ENCODE data around the gene SPON1. TPM values are rescaled to one million over a fixed set of nuclear protein-coding genes. Genes with fewer than 3 reads are reported as not detected.

SPON1 gene
- total and polyA plus RNA-seq, 12 donors: 2.7 to 116 (median 34.4) TPM

DNA sequence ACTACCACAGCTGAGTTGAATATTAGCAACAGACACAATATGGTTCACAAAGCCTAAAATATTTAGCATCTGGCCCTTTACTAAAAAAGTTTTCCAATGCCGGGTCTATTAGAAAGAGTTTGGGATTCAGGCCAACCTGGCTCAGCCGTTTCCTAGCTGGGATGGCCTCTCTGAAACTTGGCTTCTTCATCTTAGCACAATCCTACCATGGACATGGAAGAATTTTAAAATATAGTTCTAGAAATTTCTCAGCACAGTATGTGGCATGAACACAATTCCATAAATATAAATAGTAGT is 292.7 kb downstream of the SPON1 start:
- 20 to 37% (median 26%) methylated on average over 2 of the region's 2 CpGs for WGBS, 4 donors
- Histone ChIP-seq H3K4me1 (replicated peaks in 1 of 2) (no peaks in the 10 kb centered on the region), H3K4me3 (no peak overlapping the region), H3K27me3 (no peaks in the 10 kb centered on the region), H3K27ac (no peak overlapping the region), H3K9me3 (replicated peaks in 1 of 3) (no peaks in the 10 kb centered on the region), H3K36me3 (replicated peaks in 1 of 2) (no peaks in the 10 kb centered on the region)
- intact Hi-C loops (cut with DNase I): loop anchor here in 1 of 2 donors (5.0 kb wide), 1 partner anchor 478 kb away; no protein-coding TSS in a partner anchor
- no peak for TF ChIP-seq POLR2A (IDR thresholded peaks at IDR 0.05)
- TF ChIP-seq, protein P1, sequence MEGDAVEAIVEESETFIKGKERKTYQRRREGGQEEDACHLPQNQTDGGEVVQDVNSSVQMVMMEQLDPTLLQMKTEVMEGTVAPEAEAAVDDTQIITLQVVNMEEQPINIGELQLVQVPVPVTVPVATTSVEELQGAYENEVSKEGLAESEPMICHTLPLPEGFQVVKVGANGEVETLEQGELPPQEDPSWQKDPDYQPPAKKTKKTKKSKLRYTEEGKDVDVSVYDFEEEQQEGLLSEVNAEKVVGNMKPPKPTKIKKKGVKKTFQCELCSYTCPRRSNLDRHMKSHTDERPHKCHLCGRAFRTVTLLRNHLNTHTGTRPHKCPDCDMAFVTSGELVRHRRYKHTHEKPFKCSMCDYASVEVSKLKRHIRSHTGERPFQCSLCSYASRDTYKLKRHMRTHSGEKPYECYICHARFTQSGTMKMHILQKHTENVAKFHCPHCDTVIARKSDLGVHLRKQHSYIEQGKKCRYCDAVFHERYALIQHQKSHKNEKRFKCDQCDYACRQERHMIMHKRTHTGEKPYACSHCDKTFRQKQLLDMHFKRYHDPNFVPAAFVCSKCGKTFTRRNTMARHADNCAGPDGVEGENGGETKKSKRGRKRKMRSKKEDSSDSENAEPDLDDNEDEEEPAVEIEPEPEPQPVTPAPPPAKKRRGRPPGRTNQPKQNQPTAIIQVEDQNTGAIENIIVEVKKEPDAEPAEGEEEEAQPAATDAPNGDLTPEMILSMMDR (IDR thresholded peaks at IDR 0.05): no peak
- DNase-seq: no peak

DNA sequence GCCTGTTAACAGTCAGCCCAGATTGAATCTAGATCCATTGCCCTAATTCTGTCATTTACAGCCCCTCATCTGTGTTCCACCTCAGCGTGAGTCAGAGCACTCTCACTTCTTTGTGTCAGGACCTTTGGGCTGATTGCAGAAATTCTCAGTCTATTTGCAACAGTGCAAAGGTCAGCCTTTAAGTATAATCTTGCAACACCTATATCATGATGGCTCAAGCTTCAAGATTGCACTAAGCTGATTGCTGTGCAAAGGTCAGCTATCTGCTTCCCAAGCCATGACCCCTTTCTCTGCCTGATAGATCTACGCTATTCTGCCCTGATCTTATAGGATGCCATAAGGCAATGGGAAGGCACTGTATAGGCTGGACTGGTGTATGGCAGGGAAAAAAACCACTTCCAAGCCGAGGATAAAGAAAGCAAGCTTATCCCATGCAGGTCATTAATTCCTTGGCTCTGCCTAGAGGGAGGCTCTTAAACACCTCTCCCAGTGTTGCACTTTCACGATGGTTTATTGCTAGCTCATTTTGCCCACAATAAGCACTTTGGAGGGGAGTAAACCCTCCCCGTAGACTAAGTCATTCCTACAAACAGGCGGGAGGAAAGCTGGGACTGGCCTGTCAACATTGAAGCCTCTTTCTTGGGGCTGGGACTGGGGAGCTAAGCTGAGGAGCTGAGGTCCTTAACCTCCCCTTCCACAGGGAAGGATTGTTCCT is 295.9 kb downstream of the SPON1 start:
- H3K27ac ChIP-seq: no peak overlapping the region
- H3K4me1 ChIP-seq (replicated peaks in 1 of 2): no peaks in the 10 kb centered on the region
- intact Hi-C loops (cut with DNase I): loop anchor here in 1 of 2 donors (5.0 kb wide), 1 partner anchor 481 kb away; no protein-coding TSS in a partner anchor
- H3K9me3 ChIP-seq (replicated peaks in 1 of 3): no peaks in the 10 kb centered on the region
- H3K36me3 ChIP-seq (replicated peaks in 1 of 2): no peaks in the 10 kb centered on the region
- DNase-seq: no peak
- no peak for TF ChIP-seq POLR2A (IDR thresholded peaks at IDR 0.05)
- TF ChIP-seq, protein P1 (IDR thresholded peaks at IDR 0.05): no peak
- H3K4me3 ChIP-seq: no peak overlapping the region
- no peaks in the 10 kb centered on the region for H3K27me3 ChIP-seq
- 54 to 74% (median 62%) methylated on average over 6 of the region's 6 CpGs for WGBS, 4 donors

GRCh38 chr11:14259186-14259784 is 296.8 kb downstream of the SPON1 start:
- Histone ChIP-seq H3K27me3 (no peaks in the 10 kb centered on the region), H3K4me1 (replicated peaks in 1 of 2) (no peaks in the 10 kb centered on the region), H3K27ac (no peak overlapping the region), H3K4me3 (no peak overlapping the region), H3K9me3 (replicated peaks in 1 of 3) (no peaks in the 10 kb centered on the region), H3K36me3 (replicated peaks in 1 of 2) (no peaks in the 10 kb centered on the region)
- TF ChIP-seq, protein P1 (IDR thresholded peaks at IDR 0.05): no peak
- no peak for TF ChIP-seq POLR2A (IDR thresholded peaks at IDR 0.05)
- intact Hi-C loops (cut with DNase I): loop anchor here in 1 of 2 donors (5.0 kb wide), 1 partner anchor 482 kb away; no protein-coding TSS in a partner anchor
- 58 to 87% (median 65%) methylated on average over 27 to 38 of the region's 38 CpGs for WGBS, 4 donors
- DNase-seq: no peak

GRCh38 chr11:14259878-14260277 is 297.4 kb downstream of the SPON1 start:
- Histone ChIP-seq H3K4me1 (replicated peaks in 1 of 2) (no peaks in the 10 kb centered on the region), H3K27ac (no peak overlapping the region), H3K27me3 (no peaks in the 10 kb centered on the region), H3K4me3 (no peak overlapping the region), H3K36me3 (replicated peaks in 1 of 2) (no peaks in the 10 kb centered on the region), H3K9me3 (replicated peaks in 1 of 3) (no peaks in the 10 kb centered on the region)
- intact Hi-C loops (cut with DNase I): loop anchor here in 1 of 2 donors (5.0 kb wide), 1 partner anchor 483 kb away; no protein-coding TSS in a partner anchor
- WGBS, 4 donors: 94 to 100% (median 100%) methylated on average over 1 of the region's 1 CpG
- TF ChIP-seq, protein P1 (IDR thresholded peaks at IDR 0.05): no peak
- no peak for TF ChIP-seq POLR2A (IDR thresholded peaks at IDR 0.05)
- no peak for DNase-seq
